Measurements from ENCODE around the gene ARIH2. TPM values are rescaled to one million over a fixed set of nuclear protein-coding genes. Genes with fewer than 3 reads are reported as not detected.
A peak's percentile ranks its signal among the peaks of the same experiment; 100 is the strongest.

The ARIH2 gene
- total RNA-seq, 1 experiment from 2014 or later, result 122 TPM

GRCh38 chr3:48877671-48878070 lies 41.0 kb upstream of the ARIH2 start:
- Histone ChIP-seq H3K27ac (ENCODE audit: insufficient read length, low read depth, low read length) (no peak overlapping the region), H3K4ac (ENCODE audit: low read depth, low read length) (no peak overlapping the region), H4K20me1 (ENCODE audit: control insufficient read depth, insufficient read depth, insufficient read length) (no peaks in the 10 kb centered on the region), H4K91ac (ENCODE audit: insufficient read length, low read depth, low read length) (no peak overlapping the region), H2BK5ac (ENCODE audit: insufficient read length, low read length) (no peak overlapping the region), H3K9ac (ENCODE audit: extremely low read depth, insufficient read length, low read length) (no peak overlapping the region), H2BK12ac (ENCODE audit: insufficient read length, low read depth, low read length) (no peak overlapping the region), H3K18ac (ENCODE audit: insufficient read length, low read depth, low read length) (no peak overlapping the region), H2BK15ac (ENCODE audit: low read depth, low read length) (no peak overlapping the region), H3K9me3 (ENCODE audit: control insufficient read depth, low read depth, low read length) (no peaks in the 10 kb centered on the region), H2AFZ (ENCODE audit: low read length) (no peak overlapping the region), H3T11ph (ENCODE audit: low read length) (no peak overlapping the region), H3K56ac (ENCODE audit: insufficient read length, low read depth, low read length) (no peak overlapping the region), H3K4me2 (ENCODE audit: insufficient read depth, insufficient read length, low read length) (no peak overlapping the region), H4K8ac (replicated peaks; ENCODE audit: insufficient read length, low read depth, low read length) (no peak overlapping the region), H3K79me2 (ENCODE audit: insufficient read depth, low read length) (no peaks in the 10 kb centered on the region), H2BK120ac (ENCODE audit: low read depth, low read length, poor library complexity, severe bottlenecking) (no peak overlapping the region), H3K4me1 (ENCODE audit: insufficient read depth, low read length) (no peaks in the 10 kb centered on the region), H3K27me3 (ENCODE audit: insufficient read depth, low read length) (no peaks in the 10 kb centered on the region), H4K5ac (ENCODE audit: insufficient read length, low read depth, low read length) (no peak overlapping the region), H3K79me1 (ENCODE audit: insufficient read depth, low read depth, low read length, poor library complexity, severe bottlenecking) (no peaks in the 10 kb centered on the region), H2BK20ac (ENCODE audit: low read depth, low read length, poor library complexity, severe bottlenecking) (no peak overlapping the region), H3K23ac (ENCODE audit: insufficient read length, low read depth, low read length) (no peak overlapping the region), H2AK5ac (ENCODE audit: insufficient read length, low read length) (no peak overlapping the region), H3K23me2 (ENCODE audit: insufficient read length, low read depth, low read length, poor library complexity, severe bottlenecking) (no peaks in the 10 kb centered on the region), H3K14ac (ENCODE audit: insufficient read depth, low read length) (no peak overlapping the region)
- no CpG with 5 or more reads among the region's 8 CpGs for WGBS (ENCODE audit: extremely low coverage, insufficient read length, low lambda C conversion rate)
- H3K4me3 Mint-ChIP-seq, result no peak overlapping the region
- TF ChIP-seq CTCF (conservative IDR thresholded peaks at IDR 0.05), result no peak
- no peak for DNase-seq
- no peaks in the 10 kb centered on the region for H3K4me1 Mint-ChIP-seq
- peak overlapping the region in 1 of 3 experiments; percentile 16; a peak in 1 of 7 replicates for H3K27ac Mint-ChIP-seq
- H3K27me3 Mint-ChIP-seq (ENCODE audit: low read depth), result no peaks in the 10 kb centered on the region; the same call in 1 of the 2 replicates
- no peaks in the 10 kb centered on the region for H3K9me3 Mint-ChIP-seq
- H3K36me3 Mint-ChIP-seq (ENCODE audit: insufficient read depth in 1 of 3, low read depth in 3 of 3), result no peaks in the 10 kb centered on the region
